GM06990 (cell line): ENCODE data around the gene CLPSL2.

Experiments used
- DNase-seq: peaks from one replicate; pipeline ENCODE4 v3.0.0-alpha.2; 2011; ENCODE audit not compliant: insufficient read length; ENCODE audit errors: extremely low read depth
- H3K27me3 ChIP-seq: replicated peaks from 2 replicates; pipeline ENCODE4 v1.6.0; 2011; ENCODE audit warnings: low read length; ENCODE audit not compliant: control insufficient read depth, insufficient read depth
- H3K36me3 ChIP-seq: 2 replicates; pipeline ENCODE4 v1.5.1; 2011; ENCODE audit warnings: low read length; ENCODE audit not compliant: control insufficient read depth, insufficient read depth
- H3K4me3 ChIP-seq: replicated peaks from 2 replicates; pipeline ENCODE4 v1.5.1; 2011; ENCODE audit warnings: low read depth, mild to moderate bottlenecking, control low read depth, low read length
- TF ChIP-seq, protein P1 (sequence below): IDR thresholded peaks from 2 replicates; pipeline ENCODE4 v1.5.1; 2011; ENCODE audit warnings: low read length, control low read depth, mild to moderate bottlenecking, inconsistent platforms; ENCODE audit not compliant: insufficient read depth, poor library complexity, severe bottlenecking

Gene CLPSL2

DNA sequence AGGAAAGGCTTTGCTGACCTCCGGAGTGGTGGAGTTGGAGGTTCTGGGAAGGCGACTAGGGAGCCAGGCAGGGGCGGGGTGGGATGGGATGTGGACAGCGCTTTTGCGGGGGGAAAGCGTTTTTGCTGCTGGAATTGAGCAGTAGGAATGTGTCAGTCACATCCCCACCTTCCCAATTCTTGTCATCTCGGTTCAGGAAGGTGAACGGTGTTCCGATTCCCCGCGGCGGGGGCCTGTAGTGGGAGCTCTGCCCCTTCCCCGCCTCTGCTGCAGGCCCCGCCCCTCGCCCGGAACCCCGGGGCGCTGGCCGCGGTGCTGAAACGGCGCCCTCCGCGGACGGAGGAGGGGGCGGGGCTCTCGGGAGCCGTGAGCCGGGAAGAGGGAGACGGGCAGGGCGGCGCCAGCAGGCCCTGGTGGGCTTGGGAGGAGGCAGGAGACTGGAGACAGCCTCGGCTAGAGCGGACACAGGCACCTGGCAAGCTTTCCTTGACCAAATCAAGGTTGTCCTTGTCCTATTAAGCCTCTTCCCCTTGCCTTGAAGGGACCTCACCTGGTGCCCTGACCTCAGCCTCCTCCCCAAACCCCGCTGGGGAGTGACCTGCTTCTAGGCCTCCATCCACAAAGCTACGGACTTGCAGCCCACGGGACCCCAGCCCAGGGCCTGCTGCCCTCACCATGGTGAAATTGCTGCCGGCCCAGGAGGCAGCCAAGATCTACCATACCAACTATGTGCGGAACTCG lies 28.8 kb downstream of the CLPSL2 start, which contains the start of gene LHFPL5:
LHFPL5 (plus strand) TSS at position 357 of the 741 bp plus-strand sequence; CDS start at position 676, 319 bp downstream.
- Histone ChIP-seq H3K27me3 (no peaks in the 10 kb centered on the region), H3K4me3 (no peak within 1 kb of the TSS), H3K36me3 (no peaks in the 10 kb centered on the region)
- no peak for DNase-seq
- TF ChIP-seq, protein P1, sequence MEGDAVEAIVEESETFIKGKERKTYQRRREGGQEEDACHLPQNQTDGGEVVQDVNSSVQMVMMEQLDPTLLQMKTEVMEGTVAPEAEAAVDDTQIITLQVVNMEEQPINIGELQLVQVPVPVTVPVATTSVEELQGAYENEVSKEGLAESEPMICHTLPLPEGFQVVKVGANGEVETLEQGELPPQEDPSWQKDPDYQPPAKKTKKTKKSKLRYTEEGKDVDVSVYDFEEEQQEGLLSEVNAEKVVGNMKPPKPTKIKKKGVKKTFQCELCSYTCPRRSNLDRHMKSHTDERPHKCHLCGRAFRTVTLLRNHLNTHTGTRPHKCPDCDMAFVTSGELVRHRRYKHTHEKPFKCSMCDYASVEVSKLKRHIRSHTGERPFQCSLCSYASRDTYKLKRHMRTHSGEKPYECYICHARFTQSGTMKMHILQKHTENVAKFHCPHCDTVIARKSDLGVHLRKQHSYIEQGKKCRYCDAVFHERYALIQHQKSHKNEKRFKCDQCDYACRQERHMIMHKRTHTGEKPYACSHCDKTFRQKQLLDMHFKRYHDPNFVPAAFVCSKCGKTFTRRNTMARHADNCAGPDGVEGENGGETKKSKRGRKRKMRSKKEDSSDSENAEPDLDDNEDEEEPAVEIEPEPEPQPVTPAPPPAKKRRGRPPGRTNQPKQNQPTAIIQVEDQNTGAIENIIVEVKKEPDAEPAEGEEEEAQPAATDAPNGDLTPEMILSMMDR, result no peak

DNA sequence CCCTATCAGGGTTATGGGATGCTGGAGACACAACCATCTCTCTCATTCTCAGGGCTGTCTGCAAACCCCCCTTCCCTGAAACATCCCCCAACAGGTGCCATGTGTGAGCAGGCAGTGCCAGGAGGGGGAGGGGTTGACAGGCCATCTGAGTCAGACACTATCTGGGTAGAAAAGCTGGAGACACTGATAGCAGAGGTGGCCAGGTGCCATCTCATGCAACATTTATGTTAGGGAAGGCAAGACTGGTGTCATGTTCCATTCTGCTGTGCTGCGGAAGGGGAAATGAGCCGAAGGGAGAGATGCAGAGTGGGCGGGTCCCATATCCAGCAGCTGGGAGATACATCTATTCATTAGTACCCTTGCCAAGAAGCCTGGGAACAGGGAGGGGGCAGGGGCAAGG lies 32.3 kb downstream of the CLPSL2 start:
- Histone ChIP-seq H3K36me3 (no peaks in the 10 kb centered on the region), H3K4me3 (no peak overlapping the region), H3K27me3 (no peaks in the 10 kb centered on the region)
- TF ChIP-seq, protein P1, result no peak
- no peak for DNase-seq

DNA sequence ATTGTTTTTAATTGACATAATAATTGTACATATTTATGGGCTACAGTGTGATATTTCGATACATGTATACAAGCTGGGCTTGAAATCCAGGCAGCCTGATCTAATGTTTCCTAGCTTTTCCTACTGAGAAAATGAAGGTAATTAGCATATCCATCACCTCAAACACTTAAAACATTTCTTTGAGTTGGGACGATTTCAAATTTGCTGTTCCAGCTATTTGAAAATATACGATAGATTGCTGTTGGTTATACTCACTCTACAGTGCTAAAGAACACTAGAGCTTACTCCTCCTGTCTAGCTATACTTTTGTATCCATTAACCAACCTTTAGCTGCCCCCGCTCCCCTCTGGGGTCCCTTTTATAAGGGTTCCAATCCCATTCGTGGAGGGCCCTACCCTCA lies 33.4 kb downstream of the CLPSL2 start:
- H3K27me3 ChIP-seq, result no peaks in the 10 kb centered on the region
- H3K4me3 ChIP-seq, result no peak overlapping the region
- TF ChIP-seq, protein P1, result no peak

DNA sequence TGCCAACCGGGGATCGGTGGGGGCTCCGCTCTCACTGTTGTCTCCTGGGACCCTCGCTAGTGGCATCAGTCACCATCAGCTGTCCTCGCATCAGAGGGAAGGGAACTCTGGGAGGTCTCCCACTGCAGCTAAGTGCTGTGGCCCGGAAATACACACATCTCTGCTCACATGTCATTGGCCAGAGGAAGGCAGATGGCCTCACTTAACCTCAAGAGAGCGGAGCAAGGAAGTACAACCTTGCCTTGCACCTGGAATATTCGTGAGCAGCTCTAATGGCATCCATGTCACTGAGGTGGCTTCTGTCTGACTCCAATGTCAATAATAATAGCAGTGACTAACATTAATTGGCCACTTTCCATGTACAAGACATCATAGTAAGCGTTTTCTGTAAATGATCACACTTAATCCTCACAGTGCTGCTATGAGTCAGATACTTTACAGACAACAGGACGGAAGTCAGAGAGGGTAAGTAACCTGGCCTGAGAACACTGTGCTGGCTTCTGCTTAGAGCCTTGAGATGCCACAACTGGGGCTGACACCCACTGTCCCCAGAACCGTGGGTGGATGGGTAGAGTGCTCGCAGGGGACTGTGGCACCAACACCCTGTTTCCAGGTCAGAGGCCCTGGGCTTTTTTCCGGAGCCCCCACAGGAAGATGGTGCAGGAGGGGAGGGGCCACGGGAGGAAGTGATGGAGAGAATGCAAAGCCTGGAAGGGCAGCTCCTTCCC lies 34.7 kb downstream of the CLPSL2 start:
- DNase-seq, result no peak

More for the DNA sequence above, 33.4 kb downstream of the CLPSL2 start:
- H3K36me3 ChIP-seq, result no peaks in the 10 kb centered on the region
- no peak for DNase-seq

DNA sequence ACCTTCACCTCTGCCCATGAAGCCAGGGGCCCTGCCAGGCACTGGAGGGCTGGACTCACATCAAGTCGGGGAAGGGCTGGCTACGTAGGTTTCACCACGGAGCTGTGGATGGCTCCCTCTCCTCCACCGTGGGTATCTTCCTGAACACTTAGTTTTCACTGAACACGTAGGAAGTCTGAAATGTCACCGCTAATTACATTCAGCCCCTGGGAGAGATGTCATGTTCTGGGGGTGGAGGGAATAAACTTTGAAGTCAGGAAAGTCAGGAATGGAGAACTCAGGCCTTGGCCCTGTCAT lies 35.2 kb downstream of the CLPSL2 start:
- TF ChIP-seq, protein P1, result no peak
- Histone ChIP-seq H3K27me3 (no peaks in the 10 kb centered on the region), H3K36me3 (no peaks in the 10 kb centered on the region), H3K4me3 (no peak overlapping the region)
- no peak for DNase-seq

More for the DNA sequence above, 34.7 kb downstream of the CLPSL2 start:
- Histone ChIP-seq H3K4me3 (no peak overlapping the region), H3K36me3 (no peaks in the 10 kb centered on the region), H3K27me3 (no peaks in the 10 kb centered on the region)
- TF ChIP-seq, protein P1, result no peak
